Ishikawa (cell line): ENCODE measurements around the gene PI4K2B.

Experiments
- CEBPB ChIP-seq: IDR thresholded peaks from 2 replicates; pipeline ENCODE4 v1.6.1; 2012
- CREB1 ChIP-seq: IDR thresholded peaks from 2 replicates; pipeline ENCODE4 v1.6.1; 2012; ENCODE audit warnings: low read depth
- EGR1 ChIP-seq: IDR thresholded peaks from 2 replicates; pipeline ENCODE4 v1.6.1; 2012
- EP300 ChIP-seq: IDR thresholded peaks from 2 replicates; pipeline ENCODE4 v1.6.1; 2012; ENCODE audit warnings: borderline replicate concordance
- NFIC ChIP-seq: IDR thresholded peaks from 2 replicates; pipeline ENCODE4 v1.6.1; 2012
- RAD21 ChIP-seq: IDR thresholded peaks from 2 replicates; pipeline ENCODE4 v1.6.1; 2012; ENCODE audit warnings: low read depth
- TAF1 ChIP-seq: IDR thresholded peaks from 2 replicates; pipeline ENCODE4 v1.6.1; 2012; ENCODE audit warnings: low read depth, mild to moderate bottlenecking
- TCF12 ChIP-seq: IDR thresholded peaks from 2 replicates; pipeline ENCODE4 v1.6.1; 2012; ENCODE audit warnings: low read depth
- TEAD4 ChIP-seq: IDR thresholded peaks from 2 replicates; pipeline ENCODE4 v1.6.1; 2012
- YY1 ChIP-seq: IDR thresholded peaks from 2 replicates; pipeline ENCODE4 v1.6.1; 2012; ENCODE audit warnings: low read depth
- ZBTB7A ChIP-seq: IDR thresholded peaks from 2 replicates; pipeline ENCODE4 v1.6.1; 2012; ENCODE audit warnings: low read depth
- TF ChIP-seq, protein P1 (sequence below): IDR thresholded peaks from 2 replicates; pipeline ENCODE4 v1.6.1; 2012
- TF ChIP-seq, protein P2 (sequence below): IDR thresholded peaks from 2 replicates; pipeline ENCODE4 v1.6.1; 2012
- TF ChIP-seq, protein P3 (sequence below): IDR thresholded peaks from 2 replicates; pipeline ENCODE4 v1.6.1; 2012; ENCODE audit warnings: low read depth, mild to moderate bottlenecking

PI4K2B gene

DNA sequence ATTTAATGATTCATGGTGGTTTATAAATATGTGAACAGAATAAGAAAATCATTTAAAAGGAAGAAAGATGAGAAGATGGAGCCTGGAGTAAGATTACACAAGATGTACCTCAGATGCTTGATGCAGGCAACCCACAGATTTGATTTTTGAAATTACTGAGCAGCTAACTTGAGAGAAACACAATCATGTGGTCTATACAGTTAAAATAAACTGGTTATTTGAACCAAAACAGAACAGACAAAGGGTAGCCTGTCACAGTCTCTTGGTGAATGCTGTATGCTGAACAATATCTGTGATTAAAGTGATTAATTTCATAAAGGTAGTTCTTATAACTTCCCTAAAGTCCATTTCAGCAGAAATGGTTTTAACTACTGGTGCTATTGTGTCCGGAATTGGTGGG is 4.2 kb downstream of the PI4K2B start:
- TF ChIP-seq NFIC (no peak), ZBTB7A (no peak), CEBPB (no peak), EGR1 (no peak), YY1 (no peak), TCF12 (no peak), CREB1 (no peak), TEAD4 (no peak), TAF1 (no peak), RAD21 (no peak)
- TF ChIP-seq, protein P1, sequence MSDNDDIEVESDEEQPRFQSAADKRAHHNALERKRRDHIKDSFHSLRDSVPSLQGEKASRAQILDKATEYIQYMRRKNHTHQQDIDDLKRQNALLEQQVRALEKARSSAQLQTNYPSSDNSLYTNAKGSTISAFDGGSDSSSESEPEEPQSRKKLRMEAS, result no peak
- TF ChIP-seq, protein P2, sequence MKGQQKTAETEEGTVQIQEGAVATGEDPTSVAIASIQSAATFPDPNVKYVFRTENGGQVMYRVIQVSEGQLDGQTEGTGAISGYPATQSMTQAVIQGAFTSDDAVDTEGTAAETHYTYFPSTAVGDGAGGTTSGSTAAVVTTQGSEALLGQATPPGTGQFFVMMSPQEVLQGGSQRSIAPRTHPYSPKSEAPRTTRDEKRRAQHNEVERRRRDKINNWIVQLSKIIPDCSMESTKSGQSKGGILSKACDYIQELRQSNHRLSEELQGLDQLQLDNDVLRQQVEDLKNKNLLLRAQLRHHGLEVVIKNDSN, result no peak

DNA sequence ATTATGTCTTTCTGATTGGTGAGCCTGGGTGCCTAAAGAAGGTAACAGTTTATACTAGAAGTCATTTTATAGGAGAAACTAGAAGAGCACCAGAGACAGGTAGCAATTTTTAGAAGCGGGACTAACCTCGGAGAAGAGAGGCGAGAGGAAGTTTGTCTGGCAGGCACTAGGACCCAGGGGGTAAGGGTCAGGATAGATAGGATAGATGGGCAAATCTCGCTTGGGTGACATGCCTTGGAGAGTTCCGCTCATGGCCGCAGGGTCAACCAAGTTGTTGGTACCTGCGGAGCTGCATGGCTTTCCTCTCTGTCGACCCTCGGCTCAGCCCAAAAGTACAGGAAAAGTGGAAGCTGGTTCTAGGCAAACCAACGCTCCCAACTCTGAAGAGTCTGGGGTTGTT is 11.3 kb downstream of the PI4K2B start:
- TF ChIP-seq CREB1 (no peak), TAF1 (no peak), TCF12 (no peak), EGR1 (no peak), TEAD4 (no peak), CEBPB (no peak), NFIC (no peak)
- TF ChIP-seq, protein P3, sequence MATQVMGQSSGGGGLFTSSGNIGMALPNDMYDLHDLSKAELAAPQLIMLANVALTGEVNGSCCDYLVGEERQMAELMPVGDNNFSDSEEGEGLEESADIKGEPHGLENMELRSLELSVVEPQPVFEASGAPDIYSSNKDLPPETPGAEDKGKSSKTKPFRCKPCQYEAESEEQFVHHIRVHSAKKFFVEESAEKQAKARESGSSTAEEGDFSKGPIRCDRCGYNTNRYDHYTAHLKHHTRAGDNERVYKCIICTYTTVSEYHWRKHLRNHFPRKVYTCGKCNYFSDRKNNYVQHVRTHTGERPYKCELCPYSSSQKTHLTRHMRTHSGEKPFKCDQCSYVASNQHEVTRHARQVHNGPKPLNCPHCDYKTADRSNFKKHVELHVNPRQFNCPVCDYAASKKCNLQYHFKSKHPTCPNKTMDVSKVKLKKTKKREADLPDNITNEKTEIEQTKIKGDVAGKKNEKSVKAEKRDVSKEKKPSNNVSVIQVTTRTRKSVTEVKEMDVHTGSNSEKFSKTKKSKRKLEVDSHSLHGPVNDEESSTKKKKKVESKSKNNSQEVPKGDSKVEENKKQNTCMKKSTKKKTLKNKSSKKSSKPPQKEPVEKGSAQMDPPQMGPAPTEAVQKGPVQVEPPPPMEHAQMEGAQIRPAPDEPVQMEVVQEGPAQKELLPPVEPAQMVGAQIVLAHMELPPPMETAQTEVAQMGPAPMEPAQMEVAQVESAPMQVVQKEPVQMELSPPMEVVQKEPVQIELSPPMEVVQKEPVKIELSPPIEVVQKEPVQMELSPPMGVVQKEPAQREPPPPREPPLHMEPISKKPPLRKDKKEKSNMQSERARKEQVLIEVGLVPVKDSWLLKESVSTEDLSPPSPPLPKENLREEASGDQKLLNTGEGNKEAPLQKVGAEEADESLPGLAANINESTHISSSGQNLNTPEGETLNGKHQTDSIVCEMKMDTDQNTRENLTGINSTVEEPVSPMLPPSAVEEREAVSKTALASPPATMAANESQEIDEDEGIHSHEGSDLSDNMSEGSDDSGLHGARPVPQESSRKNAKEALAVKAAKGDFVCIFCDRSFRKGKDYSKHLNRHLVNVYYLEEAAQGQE, result no peak
- TF ChIP-seq, protein P1, result no peak

DNA sequence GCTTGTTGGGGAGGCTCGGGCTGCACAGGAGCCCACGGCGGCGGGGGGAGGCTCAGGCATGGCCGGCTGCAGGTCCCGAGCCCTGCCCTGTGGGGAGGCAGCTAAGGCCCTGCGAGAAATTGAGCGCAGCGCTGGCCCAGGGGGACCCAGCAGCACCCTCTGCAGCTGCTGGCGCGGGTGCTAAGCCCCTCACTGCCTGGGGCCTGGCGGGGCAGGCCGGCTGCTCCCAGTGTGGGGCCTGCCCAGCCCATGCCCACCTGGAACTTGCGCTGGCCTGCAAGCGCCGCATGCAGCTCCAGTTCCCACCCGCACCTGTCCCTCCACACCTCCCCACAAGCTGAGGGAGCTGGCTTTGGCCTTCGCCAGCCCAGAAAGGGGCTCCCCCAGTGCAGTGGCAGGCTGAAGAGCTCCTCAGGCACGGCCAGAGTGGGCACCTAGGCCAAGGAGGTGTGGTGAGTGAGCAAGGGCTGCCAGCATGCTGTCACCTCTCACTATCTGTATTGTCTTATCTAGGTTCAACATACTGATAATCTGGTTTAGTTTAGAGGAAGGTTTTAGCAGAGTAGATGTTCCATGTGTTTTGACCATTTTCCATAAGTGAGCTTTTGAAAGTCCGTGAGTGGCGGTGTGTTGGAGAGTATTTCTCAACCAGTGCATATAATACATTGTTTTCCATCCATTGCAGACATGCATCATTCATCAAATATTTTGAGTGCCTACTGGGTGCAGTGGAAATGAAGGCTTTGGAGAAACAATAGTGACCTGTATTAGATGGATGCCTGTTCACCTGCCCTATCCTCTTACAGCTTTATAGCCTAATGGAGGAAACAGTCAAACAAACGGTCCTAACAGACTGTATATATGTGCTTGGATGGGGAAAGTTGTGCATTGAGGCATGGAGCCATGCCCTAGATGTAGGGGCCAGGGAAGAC is 13.1 kb downstream of the PI4K2B start:
- TF ChIP-seq CEBPB (no peak), TAF1 (no peak), RAD21 (no peak), EGR1 (no peak), ZBTB7A (no peak)

DNA sequence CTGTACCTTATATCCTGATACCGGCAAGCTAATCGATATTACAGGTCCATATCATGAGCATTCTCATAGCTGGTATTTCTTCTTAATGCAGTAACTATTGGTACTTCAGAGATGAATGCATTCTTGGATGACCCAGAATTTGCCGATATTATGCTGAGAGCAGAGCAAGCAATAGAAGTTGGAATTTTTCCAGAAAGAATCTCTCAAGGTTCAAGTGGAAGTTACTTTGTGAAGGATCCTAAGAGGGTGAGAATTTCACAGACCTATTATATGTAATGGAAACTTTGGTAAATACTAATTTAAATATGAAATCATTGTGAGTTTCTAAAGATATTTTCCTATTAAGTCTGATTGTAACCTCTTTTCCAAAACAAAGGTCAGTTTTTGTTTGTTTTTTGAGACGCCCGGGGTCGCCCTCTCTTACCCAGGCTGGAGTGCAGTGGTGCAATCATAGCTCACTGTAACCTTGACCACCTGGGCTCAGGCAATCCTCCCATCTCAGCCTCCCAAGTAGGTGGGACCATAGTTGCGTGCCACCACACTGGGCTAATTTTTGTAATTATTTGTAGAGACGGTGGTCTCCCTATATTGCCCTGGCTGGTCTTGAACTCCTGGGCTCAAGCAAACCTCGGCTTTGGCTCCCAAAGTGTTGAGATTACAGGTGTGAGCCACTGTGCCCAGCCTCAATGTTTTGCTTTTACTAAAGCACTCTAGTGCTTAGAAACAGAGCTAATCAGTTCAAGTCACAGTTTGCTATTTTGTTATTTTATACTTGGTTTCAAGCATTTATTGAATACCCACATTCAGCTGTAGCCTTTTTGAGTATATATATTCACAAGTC is 18.6 kb downstream of the PI4K2B start:
- TF ChIP-seq ZBTB7A (no peak), TEAD4 (no peak)
- TF ChIP-seq, protein P2, result no peak
- TF ChIP-seq, protein P3, result no peak

DNA sequence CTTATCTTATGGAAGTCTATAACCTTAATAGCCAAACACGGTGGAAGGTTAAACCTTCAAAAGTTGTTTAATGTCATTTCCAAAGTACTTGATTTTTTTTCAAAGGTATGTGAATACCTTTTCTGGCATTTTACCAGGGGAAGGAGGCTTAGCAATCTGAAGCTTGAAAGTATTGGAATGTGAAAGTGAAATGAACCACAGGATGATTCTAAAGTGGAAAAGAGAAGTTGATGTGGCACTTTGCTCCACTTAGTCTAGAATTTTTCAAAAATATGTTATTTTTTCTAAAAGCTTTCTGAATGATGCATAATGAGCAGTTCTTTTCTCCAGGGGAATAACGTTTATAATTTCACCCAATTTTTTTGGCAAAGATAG is 19.2 kb downstream of the PI4K2B start:
- TF ChIP-seq TCF12 (no peak), TEAD4 (no peak), TAF1 (no peak), EGR1 (no peak), RAD21 (no peak), CEBPB (no peak), EP300 (no peak), ZBTB7A (no peak)
- TF ChIP-seq, protein P2, result no peak
- TF ChIP-seq, protein P3, result no peak
- TF ChIP-seq, protein P1, result no peak
